HepG2 (cell line): ENCODE results near the gene CYP17A1. TPM values are rescaled to one million over a fixed set of nuclear protein-coding genes. Genes with fewer than 3 reads are reported as not detected.
A peak's percentile ranks its signal among the peaks of the same experiment; 100 is the strongest.

Experiments
- ATAC-seq: fragments of 200-7000 bp; cut with Tn5 transposase; 3 replicates; pipeline ENCODE4 v1.9.1; 2020; ENCODE audit warnings: mild to moderate bottlenecking, moderate library complexity
- BruUV-seq: library from RNA; stranded (reverse); fragments of 400-500 nt; replicated peaks from 2 replicates; lab custom pipeline; 2021; lab: Mats Ljungman, UMichigan
- CTCF ChIA-PET: fragments of 300-600 bp; formaldehyde crosslinking; extraction: SDS; loops from one replicate; lab custom pipeline; 2021; ENCODE audit warnings: low total read pairs, inconsistent platforms, low intra/inter-chr PET ratio; lab: Yijun Ruan, JAX
- POLR2A ChIA-PET: fragments of 350-600 bp; sonication (Branson Sonifier 250); formaldehyde crosslinking; loops from one replicate; lab custom pipeline; 2020; ENCODE audit warnings: antibody characterized with exemption, inconsistent platforms; lab: Yijun Ruan, JAX
- DNase-seq: peaks from one replicate; pipeline ENCODE4 v3.0.0-alpha.2; 2015; ENCODE audit warnings: low spot score
- FAIRE-seq: peaks from 3 replicates; lab custom pipeline; 2011; peaks lifted over from hg19 to GRCh38; lab: Jason Lieb, UNC
- H2AFZ ChIP-seq: one replicate; pipeline ENCODE4 v1.6.1; 2011; ENCODE audit warnings: low read length, inconsistent platforms
- H3K27ac ChIP-seq: fragments of 300-600 bp; 3 replicates; pipeline ENCODE4 v1.8.0; 2011; ENCODE audit warnings: mixed run types, mild to moderate bottlenecking, mixed read lengths, low read length, inconsistent platforms; ENCODE audit not compliant: insufficient read depth; ENCODE audit errors: extremely low read length
- H3K27me3 ChIP-seq, 2 experiments: fragments of 200-600 bp in 1 of 2; 2 replicates in 1 of 2; 3 replicates in 1 of 2; pipeline versions ENCODE4 v1.6.0 to v1.8.0; 2011; ENCODE audit warnings: low read length in 2 of 2, mild to moderate bottlenecking in 2 of 2, moderate library complexity in 2 of 2, inconsistent platforms in 1 of 2; ENCODE audit not compliant: insufficient read depth in 2 of 2, control insufficient read depth in 1 of 2
- H3K36me3 ChIP-seq, 2 experiments: fragments of 200-600 bp in 1 of 2; replicated peaks in 1 of 2; 2 replicates in 1 of 2; 3 replicates in 1 of 2; pipeline versions ENCODE4 v1.5.1 to v1.8.0; 2011; ENCODE audit warnings: low read length in 2 of 2, inconsistent platforms in 1 of 2; ENCODE audit not compliant: insufficient read depth in 2 of 2, control insufficient read depth in 1 of 2
- H3K4me1 ChIP-seq: 2 replicates; pipeline ENCODE4 v1.5.1; 2012; ENCODE audit warnings: low read length, inconsistent platforms; ENCODE audit not compliant: insufficient read depth
- H3K4me2 ChIP-seq: 2 replicates; pipeline ENCODE4 v1.6.0; 2011; ENCODE audit warnings: low read depth, low read length, inconsistent platforms
- H3K4me3 ChIP-seq, 3 experiments: fragments of 200-600 bp in 1 of 3; sonication (generic), shearing (Covaris generic) in 1 of 3; replicated peaks in 1 of 3; 2 replicates each; pipeline ENCODE4 v1.5.1; 2011 to 2016; ENCODE audit warnings: low read length in 3 of 3, inconsistent platforms in 2 of 3, low read depth in 2 of 3, mild to moderate bottlenecking in 2 of 3, control low read depth in 1 of 3, mixed read lengths in 1 of 3; ENCODE audit not compliant: insufficient read depth in 1 of 3
- H3K79me2 ChIP-seq: one replicate; pipeline ENCODE4 v1.6.1; 2011; ENCODE audit warnings: low read length, inconsistent platforms; ENCODE audit not compliant: insufficient read depth
- H3K9ac ChIP-seq: 2 replicates; pipeline ENCODE4 v1.6.0; 2011; ENCODE audit warnings: mild to moderate bottlenecking, low read depth, low read length, inconsistent platforms; ENCODE audit not compliant: insufficient read depth
- H3K9me3 ChIP-seq: 2 replicates; pipeline ENCODE4 v1.5.1; 2012; ENCODE audit warnings: mild to moderate bottlenecking, low read length
- H4K20me1 ChIP-seq: 2 replicates; pipeline ENCODE4 v1.6.0; 2011; ENCODE audit warnings: inconsistent platforms, mild to moderate bottlenecking, low read length, moderate library complexity; ENCODE audit not compliant: insufficient read depth
- DNMT3B ChIP-seq: conservative IDR thresholded peaks from 2 replicates; pipeline ENCODE4 v1.6.1; 2016; ENCODE audit warnings: missing biosample characterization, control low read depth
- HNF4A ChIP-seq: sonication (generic); formaldehyde crosslinking; IDR thresholded peaks from 2 replicates; pipeline ENCODE4 v1.4.0; 2020; ENCODE audit warnings: missing genetic modification reagents
- HNF4G ChIP-seq, 2 experiments: sonication (generic) in 1 of 2; formaldehyde crosslinking in 1 of 2; IDR thresholded peaks; 2 replicates each; pipeline versions ENCODE4 v1.4.0 to v1.6.1; 2011 to 2020; ENCODE audit warnings: borderline replicate concordance in 2 of 2, low read depth in 2 of 2, mild to moderate bottlenecking in 2 of 2, low read length in 1 of 2, missing genetic modification reagents in 1 of 2, moderate library complexity in 1 of 2
- MEIS2 ChIP-seq: sonication (generic); formaldehyde crosslinking; IDR thresholded peaks from 2 replicates; pipeline ENCODE4 v1.9.0; 2021; ENCODE audit warnings: mild to moderate bottlenecking, missing genetic modification reagents
- NAIF1 ChIP-seq: sonication (generic); formaldehyde crosslinking; IDR thresholded peaks from 2 replicates; pipeline ENCODE4 v1.5.0; 2020; ENCODE audit warnings: mild to moderate bottlenecking, missing genetic modification reagents, borderline replicate concordance
- RFXANK ChIP-seq: IDR thresholded peaks from 2 replicates; pipeline ENCODE4 v1.6.1; 2016
- SIX4 ChIP-seq: sonication (generic); formaldehyde crosslinking; IDR thresholded peaks from 2 replicates; pipeline ENCODE4 v1.4.0; 2020; ENCODE audit warnings: missing genetic modification reagents
- ZBTB21 ChIP-seq: sonication (generic); formaldehyde crosslinking; IDR thresholded peaks from 2 replicates; pipeline ENCODE4 v1.4.0; 2020; ENCODE audit warnings: missing genetic modification reagents
- ZFP1 ChIP-seq: IDR thresholded peaks from 2 replicates; pipeline ENCODE4 v1.6.1; 2016
- ZNF282 ChIP-seq: fragments of 450-650 bp; IDR thresholded peaks from 2 replicates; pipeline ENCODE4 v1.6.1; 2018; ENCODE audit not compliant: partially characterized antibody
- ZNF441 ChIP-seq: sonication (generic); formaldehyde crosslinking; IDR thresholded peaks from 2 replicates; pipeline ENCODE4 v1.7.0; 2021; ENCODE audit warnings: missing genetic modification reagents, borderline replicate concordance
- ZNF776 ChIP-seq: sonication (generic); formaldehyde crosslinking; IDR thresholded peaks from 2 replicates; pipeline ENCODE4 v1.4.0; 2020; ENCODE audit warnings: mild to moderate bottlenecking, missing genetic modification reagents
- WGBS: methylation state at CpG from one replicate; pipeline ENCODE4 v1.1.6; 2017; ENCODE audit warnings: low lambda C conversion rate; 5-methylcytosine and 5-hydroxymethylcytosine counted together
- in situ Hi-C: cut with HindIII; loops from 2 replicates; pipeline ENCODE4 v1.10.0; 2017; ENCODE audit warnings: low pct_unique_long_range_greater_than_20kb; ENCODE audit not compliant: extremely low pct_ligation_motif_present
- intact Hi-C: fragments of 100-400 bp; cut with micrococcal nuclease; formaldehyde crosslinking; loops from one replicate; pipeline ENCODE4 v1.10.0; 2022; ENCODE audit not compliant: unreplicated experiment
- polyA plus RNA-seq, 8 experiments: library from polyadenylated mRNA; depleted of rRNA in 3 of 8; stranded (reverse) in 7 of 8; unstranded in 1 of 8; fragments of >200 nt; fragmentation: Illumina TruSeq in 4 of 8; extraction: Trizol in 4 of 8; gene quantifications; 2 replicates each; pipeline versions ENCODE4 v1.2.1 to v1.2.3, GENCODE V29; 2011 to 2016; ENCODE audit warnings: low read depth in 4 of 8, missing spikeins in 1 of 8, mixed read lengths in 1 of 8; ENCODE audit not compliant: insufficient read depth in 1 of 8
- total RNA-seq, 5 experiments: library from RNA; depleted of rRNA; stranded (reverse); fragments of >200 nt; fragmentation: Illumina TruSeq; extraction: Trizol; gene quantifications; 2 replicates each; pipeline ENCODE4 v1.2.3, GENCODE V29; 2016; ENCODE audit warnings: low read depth in 1 of 5
- TF ChIP-seq, protein P1 (sequence below): sonication (generic); formaldehyde crosslinking; IDR thresholded peaks from 2 replicates; pipeline ENCODE4 v1.8.0; 2022; ENCODE audit warnings: mild to moderate bottlenecking, missing genetic modification reagents
- TF ChIP-seq, protein P2 (sequence below): sonication (generic); formaldehyde crosslinking; IDR thresholded peaks from 2 replicates; pipeline ENCODE4 v1.4.0; 2020; ENCODE audit warnings: missing genetic modification reagents
- TF ChIP-seq, protein P3 (sequence below): sonication (generic); formaldehyde crosslinking; IDR thresholded peaks from 2 replicates; pipeline ENCODE4 v1.5.0; 2020; ENCODE audit warnings: mild to moderate bottlenecking, missing genetic modification reagents, borderline replicate concordance
- TF ChIP-seq, protein P4 (sequence below): IDR thresholded peaks from 2 replicates; pipeline ENCODE4 v1.6.1; 2016
- TF ChIP-seq, protein P5 (sequence below): sonication (generic); formaldehyde crosslinking; IDR thresholded peaks from 2 replicates; pipeline ENCODE4 v1.4.0; 2020; ENCODE audit warnings: low read depth, mild to moderate bottlenecking, missing genetic modification reagents

The CYP17A1 gene
- total and polyA plus RNA-seq, 2 of the 13 experiments (the other 11 are each of a cell fraction or from before 2014, with no cell fraction given), result 0.13 to 1.1 TPM

DNA sequence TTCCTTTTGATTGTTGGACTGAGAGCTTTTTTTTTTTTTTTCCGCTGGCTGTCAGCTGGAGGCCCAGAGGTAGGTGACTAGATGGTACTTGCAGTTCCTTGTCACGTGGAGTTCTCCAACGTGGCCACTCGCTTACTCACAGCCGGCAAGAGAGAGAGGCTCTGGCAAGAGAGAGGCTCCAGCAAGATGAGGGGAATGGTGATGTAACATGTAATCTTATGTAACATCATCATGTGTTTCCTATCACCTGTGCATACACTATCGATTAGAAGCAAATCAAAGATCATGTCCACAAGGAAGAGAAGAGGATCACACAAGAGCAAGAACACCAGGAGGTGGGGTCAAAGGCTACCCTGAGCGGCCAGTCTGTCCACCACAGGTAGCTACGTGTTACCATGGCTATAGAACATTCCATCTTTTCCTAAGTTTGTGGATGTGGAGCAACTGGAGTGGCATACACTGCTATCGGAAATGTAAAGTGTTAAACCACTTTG lies 12.9 kb upstream of the CYP17A1 start:
- Histone ChIP-seq H4K20me1 (no peaks in the 10 kb centered on the region), H3K36me3 (no peaks in the 10 kb centered on the region), H3K4me3 (peak overlapping the region in 2 of 3 experiments; percentile 15 to 47; a peak in 3 of 6 replicates), H3K9ac (peak overlapping the region; percentile 49), H3K79me2 (peaks cover 2% of the 10 kb centered on the region), H2AFZ (peak overlapping the region; percentile 67), H3K9me3 (no peaks in the 10 kb centered on the region), H3K27ac (peak overlapping the region; percentile 75), H3K4me1 (peaks cover 48% of the 10 kb centered on the region), H3K27me3 (0 out of 5 replicates have a peak, but pooled peaks cover 0 to 2% of the 10 kb centered on the region in 2 experiments), H3K4me2 (peak overlapping the region; percentile 75)
- 3% methylated on average over 9 of the region's 9 CpGs for WGBS
- BruUV-seq, result no TSS peak
- in situ Hi-C loops (no loop called here), intact Hi-C loops (no loop called here)
- ATAC-seq (peak; percentile 73), DNase-seq (peak; percentile 78), FAIRE-seq (peak; percentile 28)
- POLR2A ChIA-PET, result interaction anchor here (0.9 to 1.7 kb wide), 7 partner anchors 13 to 136 kb away, joined by 3 to 6 read pairs (median 4); partner anchors contain the start of genes ARL3, AS3MT, CNNM2 and CYP17A1
- CTCF ChIA-PET, result no interaction called here
- TF ChIP-seq NAIF1 (CRISPR knock-in tag) (no peak), MEIS2 (CRISPR knock-in tag) (peak; percentile 16; the same call in 1 of the 2 replicates), RFXANK (CRISPR knock-in tag) (no peak), ZFP1 (no peak; the same call in 1 of the 2 replicates), SIX4 (CRISPR knock-in tag) (no peak), HNF4A (CRISPR knock-in tag) (peak; percentile 94), ZNF441 (CRISPR knock-in tag) (peak; percentile 72), ZBTB21 (CRISPR knock-in tag) (peak; percentile 59; the same call in 1 of the 2 replicates), DNMT3B (CRISPR knock-in tag) (no peak), ZNF282 (no peak), HNF4G (IDR thresholded peaks at IDR 0.05; ENCODE audit: borderline replicate concordance, low read depth, low read length) (peak; percentile 50; the same call in 1 of the 2 replicates), HNF4G (CRISPR knock-in tag; IDR thresholded peaks at IDR 0.05; ENCODE audit: borderline replicate concordance, low read depth) (peak; percentile 85), ZNF776 (CRISPR knock-in tag) (no peak)
- TF ChIP-seq, protein P1, sequence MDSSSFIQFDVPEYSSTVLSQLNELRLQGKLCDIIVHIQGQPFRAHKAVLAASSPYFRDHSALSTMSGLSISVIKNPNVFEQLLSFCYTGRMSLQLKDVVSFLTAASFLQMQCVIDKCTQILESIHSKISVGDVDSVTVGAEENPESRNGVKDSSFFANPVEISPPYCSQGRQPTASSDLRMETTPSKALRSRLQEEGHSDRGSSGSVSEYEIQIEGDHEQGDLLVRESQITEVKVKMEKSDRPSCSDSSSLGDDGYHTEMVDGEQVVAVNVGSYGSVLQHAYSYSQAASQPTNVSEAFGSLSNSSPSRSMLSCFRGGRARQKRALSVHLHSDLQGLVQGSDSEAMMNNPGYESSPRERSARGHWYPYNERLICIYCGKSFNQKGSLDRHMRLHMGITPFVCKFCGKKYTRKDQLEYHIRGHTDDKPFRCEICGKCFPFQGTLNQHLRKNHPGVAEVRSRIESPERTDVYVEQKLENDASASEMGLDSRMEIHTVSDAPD (CRISPR knock-in tag), result 0 out of 2 replicates have a peak, but pooled peaks have one; percentile 34
- TF ChIP-seq, protein P2, sequence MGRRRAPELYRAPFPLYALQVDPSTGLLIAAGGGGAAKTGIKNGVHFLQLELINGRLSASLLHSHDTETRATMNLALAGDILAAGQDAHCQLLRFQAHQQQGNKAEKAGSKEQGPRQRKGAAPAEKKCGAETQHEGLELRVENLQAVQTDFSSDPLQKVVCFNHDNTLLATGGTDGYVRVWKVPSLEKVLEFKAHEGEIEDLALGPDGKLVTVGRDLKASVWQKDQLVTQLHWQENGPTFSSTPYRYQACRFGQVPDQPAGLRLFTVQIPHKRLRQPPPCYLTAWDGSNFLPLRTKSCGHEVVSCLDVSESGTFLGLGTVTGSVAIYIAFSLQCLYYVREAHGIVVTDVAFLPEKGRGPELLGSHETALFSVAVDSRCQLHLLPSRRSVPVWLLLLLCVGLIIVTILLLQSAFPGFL (CRISPR knock-in tag), result no peak
- TF ChIP-seq, protein P3, sequence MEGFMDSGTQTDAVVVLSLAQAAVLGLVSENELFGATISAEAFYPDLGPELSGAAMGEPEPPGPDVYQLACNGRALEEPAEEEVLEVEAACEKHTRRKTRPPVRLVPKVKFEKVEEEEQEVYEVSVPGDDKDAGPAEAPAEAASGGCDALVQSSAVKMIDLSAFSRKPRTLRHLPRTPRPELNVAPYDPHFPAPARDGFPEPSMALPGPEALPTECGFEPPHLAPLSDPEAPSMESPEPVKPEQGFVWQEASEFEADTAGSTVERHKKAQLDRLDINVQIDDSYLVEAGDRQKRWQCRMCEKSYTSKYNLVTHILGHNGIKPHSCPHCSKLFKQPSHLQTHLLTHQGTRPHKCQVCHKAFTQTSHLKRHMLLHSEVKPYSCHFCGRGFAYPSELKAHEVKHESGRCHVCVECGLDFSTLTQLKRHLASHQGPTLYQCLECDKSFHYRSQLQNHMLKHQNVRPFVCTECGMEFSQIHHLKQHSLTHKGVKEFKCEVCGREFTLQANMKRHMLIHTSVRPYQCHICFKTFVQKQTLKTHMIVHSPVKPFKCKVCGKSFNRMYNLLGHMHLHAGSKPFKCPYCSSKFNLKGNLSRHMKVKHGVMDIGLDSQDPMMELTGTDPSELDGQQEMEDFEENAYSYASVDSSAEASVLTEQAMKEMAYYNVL (CRISPR knock-in tag), result peak; percentile 44; the same call in 1 of the 2 replicates
- TF ChIP-seq, protein P4, sequence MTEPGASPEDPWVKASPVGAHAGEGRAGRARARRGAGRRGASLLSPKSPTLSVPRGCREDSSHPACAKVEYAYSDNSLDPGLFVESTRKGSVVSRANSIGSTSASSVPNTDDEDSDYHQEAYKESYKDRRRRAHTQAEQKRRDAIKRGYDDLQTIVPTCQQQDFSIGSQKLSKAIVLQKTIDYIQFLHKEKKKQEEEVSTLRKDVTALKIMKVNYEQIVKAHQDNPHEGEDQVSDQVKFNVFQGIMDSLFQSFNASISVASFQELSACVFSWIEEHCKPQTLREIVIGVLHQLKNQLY (CRISPR knock-in tag), result peak; percentile 95
- TF ChIP-seq, protein P5, sequence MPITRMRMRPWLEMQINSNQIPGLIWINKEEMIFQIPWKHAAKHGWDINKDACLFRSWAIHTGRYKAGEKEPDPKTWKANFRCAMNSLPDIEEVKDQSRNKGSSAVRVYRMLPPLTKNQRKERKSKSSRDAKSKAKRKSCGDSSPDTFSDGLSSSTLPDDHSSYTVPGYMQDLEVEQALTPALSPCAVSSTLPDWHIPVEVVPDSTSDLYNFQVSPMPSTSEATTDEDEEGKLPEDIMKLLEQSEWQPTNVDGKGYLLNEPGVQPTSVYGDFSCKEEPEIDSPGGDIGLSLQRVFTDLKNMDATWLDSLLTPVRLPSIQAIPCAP (CRISPR knock-in tag), result no peak
